Spleen (tissue), 11 donors: Measurements from ENCODE around the gene SLC7A5. TPM values are rescaled to one million over a fixed set of nuclear protein-coding genes. Genes with fewer than 3 reads are reported as not detected.
"Not testable (repeated sequence)": the region's sequence is repeated elsewhere in the genome, so short reads cannot be mapped to it uniquely, and the experiment has no call there.

Experiments
- DNase-seq: peaks from one replicate; pipeline ENCODE4 v3.0.0-alpha.2; 2020
- H3K27ac ChIP-seq, 8 donors: fragments of 200-600 bp; sonication (generic) in 7 of 8; 1 replicate in 4 of 8; 2 replicates in 4 of 8; pipeline versions ENCODE4 v1.5.0 to v1.8.0; 2016 to 2021; ENCODE audit warnings: inconsistent platforms in 4 of 8, mild to moderate bottlenecking in 4 of 8, moderate library complexity in 1 of 8
- H3K27me3 ChIP-seq, 7 donors: fragments of 200-600 bp; sonication (generic) in 6 of 7; replicated peaks in 1 of 7; 1 replicate in 4 of 7; 2 replicates in 3 of 7; pipeline versions ENCODE4 v1.5.0 to v1.8.0; 2016 to 2021; ENCODE audit warnings: inconsistent platforms in 3 of 7, mild to moderate bottlenecking in 1 of 7
- H3K36me3 ChIP-seq, 6 donors: fragments of 200-600 bp; sonication (generic) in 5 of 6; 1 replicate in 4 of 6; 2 replicates in 2 of 6; pipeline versions ENCODE4 v1.5.0 to v1.8.0; 2016 to 2021; ENCODE audit warnings: inconsistent platforms in 2 of 6
- H3K4me1 ChIP-seq, 6 donors: fragments of 200-600 bp; sonication (generic) in 5 of 6; 1 replicate in 3 of 6; 2 replicates in 3 of 6; pipeline versions ENCODE4 v1.5.0 to v1.8.0; 2016 to 2021; ENCODE audit warnings: inconsistent platforms in 3 of 6
- H3K4me3 ChIP-seq, 8 donors: fragments of 200-600 bp; sonication (generic) in 7 of 8; 1 replicate in 4 of 8; 2 replicates in 4 of 8; pipeline versions ENCODE4 v1.5.0 to v1.8.0; 2016 to 2021; ENCODE audit warnings: inconsistent platforms in 4 of 8, mild to moderate bottlenecking in 4 of 8, moderate library complexity in 2 of 8
- H3K9me3 ChIP-seq, 8 donors: fragments of 200-600 bp; sonication (generic) in 7 of 8; 1 replicate in 4 of 8; 2 replicates in 4 of 8; pipeline versions ENCODE4 v1.5.0 to v1.8.0; 2016 to 2021; ENCODE audit warnings: inconsistent platforms in 4 of 8
- POLR2A ChIP-seq, 3 donors: fragments of 450-650 bp; IDR thresholded peaks; one replicate each; pipeline ENCODE4 v1.5.1; 2017; ENCODE audit warnings: antibody characterized with exemption in 3 of 3, mild to moderate bottlenecking in 1 of 3
- POLR2AphosphoS5 ChIP-seq, 3 donors: sonication (generic); formaldehyde crosslinking; IDR thresholded peaks; one replicate each; pipeline ENCODE4 v1.5.1; 2017; ENCODE audit warnings: antibody characterized with exemption in 3 of 3
- WGBS, 5 donors: extraction: QIAGEN DNeasy Blood & Tissue Kit in 3 of 5; methylation state at CpG; one replicate each; pipeline versions ENCODE4 v1.1.5 to v1.1.7; 2013 to 2018; 5-methylcytosine and 5-hydroxymethylcytosine counted together
- intact Hi-C: fragments of 100-400 bp; cut with DNase I; formaldehyde crosslinking; loops from one replicate; pipeline ENCODE4 v1.15.0; 2023; ENCODE audit warnings: low total_unique reads
- polyA plus RNA-seq, 3 donors: library from polyadenylated mRNA; stranded (reverse); fragments of 200-250 nt; gene quantifications; one replicate each; pipeline ENCODE4 v1.2.1, GENCODE V29; 2013
- total RNA-seq, 7 donors: library from RNA; depleted of rRNA in 3 of 7; stranded (reverse); fragments of >200 nt in 3 of 7; fragmentation: NEBNext Ultra II Directional in 4 of 7; extraction: Animal tissue kit (Norgen Biotek cat#: 25700) in 4 of 7; gene quantifications; one replicate each; pipeline versions ENCODE4 v1.1.0 to v1.2.1, GENCODE V29; 2016 to 2021
- TF ChIP-seq, protein P1 (sequence below), 11 experiments: fragments of 200-600 bp in 7 of 11; fragments of 450-650 bp in 4 of 11; sonication (generic) in 4 of 11; IDR thresholded peaks in 8 of 11; conservative IDR thresholded peaks in 3 of 11; 1 replicate in 7 of 11; 2 replicates in 4 of 11; pipeline versions ENCODE4 v1.4.0 to v1.8.0; 2016 to 2021; ENCODE audit warnings: antibody characterized with exemption in 11 of 11, inconsistent platforms in 4 of 11, mild to moderate bottlenecking in 1 of 11
- donor health status: healthy with polysubstance abuse.
- donor health status: DM: no; HTN: no; CAD: no; lungs with moderate emphysema.
- donor health status: DM: no; HTN: no; CAD: no.
- donor health status: Bipolar disorder and iron deficiency.
- donor health status: healthy.
- donor health status: DM: no; HTN: no; CAD: no.
- donor health status: DM: yes; HTN: yes; CAD: no.

The SLC7A5 gene
- total and polyA plus RNA-seq, 10 donors = 2.5 to 30.6 (median 17.0) TPM

DNA sequence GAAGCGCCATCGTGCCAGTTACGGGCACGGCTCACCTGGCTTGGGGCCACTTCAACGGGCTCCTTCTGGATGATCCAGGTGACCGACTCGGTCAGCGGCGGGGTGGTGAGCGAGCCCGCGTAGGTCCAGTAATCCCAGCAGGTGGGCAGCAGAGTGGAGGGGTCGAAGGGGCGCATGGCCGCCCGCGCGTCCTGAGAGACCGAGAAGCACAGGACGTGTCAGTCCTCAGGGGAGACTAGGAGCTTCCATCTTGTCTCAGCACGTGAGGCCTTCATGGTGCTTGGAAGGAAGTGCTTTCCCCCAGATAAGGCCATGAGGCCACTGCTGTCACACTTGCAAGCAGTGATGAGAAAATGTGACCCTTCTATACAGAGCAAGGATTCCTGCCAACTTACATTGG is 22.5 kb upstream of the SLC7A5 start:
- H3K36me3 ChIP-seq = no peaks in the 10 kb centered on the region
- no peak overlapping the region for H3K27ac ChIP-seq
- peaks cover 0 to 8% (median 0%) of the 10 kb centered on the region in 7 donors for H3K27me3 ChIP-seq
- no peak for DNase-seq
- intact Hi-C loops = no loop called here
- no peak overlapping the region for H3K4me3 ChIP-seq
- 86 to 92% (median 91%) methylated on average over 21 of the region's 21 CpGs for WGBS, 5 donors
- H3K4me1 ChIP-seq = peaks cover 0 to 21% (median 15%) of the 10 kb centered on the region in 6 donors
- TF ChIP-seq POLR2A (IDR thresholded peaks at IDR 0.05) = no peak
- TF ChIP-seq POLR2AphosphoS5 (IDR thresholded peaks at IDR 0.05) = no peak
- TF ChIP-seq, protein P1, sequence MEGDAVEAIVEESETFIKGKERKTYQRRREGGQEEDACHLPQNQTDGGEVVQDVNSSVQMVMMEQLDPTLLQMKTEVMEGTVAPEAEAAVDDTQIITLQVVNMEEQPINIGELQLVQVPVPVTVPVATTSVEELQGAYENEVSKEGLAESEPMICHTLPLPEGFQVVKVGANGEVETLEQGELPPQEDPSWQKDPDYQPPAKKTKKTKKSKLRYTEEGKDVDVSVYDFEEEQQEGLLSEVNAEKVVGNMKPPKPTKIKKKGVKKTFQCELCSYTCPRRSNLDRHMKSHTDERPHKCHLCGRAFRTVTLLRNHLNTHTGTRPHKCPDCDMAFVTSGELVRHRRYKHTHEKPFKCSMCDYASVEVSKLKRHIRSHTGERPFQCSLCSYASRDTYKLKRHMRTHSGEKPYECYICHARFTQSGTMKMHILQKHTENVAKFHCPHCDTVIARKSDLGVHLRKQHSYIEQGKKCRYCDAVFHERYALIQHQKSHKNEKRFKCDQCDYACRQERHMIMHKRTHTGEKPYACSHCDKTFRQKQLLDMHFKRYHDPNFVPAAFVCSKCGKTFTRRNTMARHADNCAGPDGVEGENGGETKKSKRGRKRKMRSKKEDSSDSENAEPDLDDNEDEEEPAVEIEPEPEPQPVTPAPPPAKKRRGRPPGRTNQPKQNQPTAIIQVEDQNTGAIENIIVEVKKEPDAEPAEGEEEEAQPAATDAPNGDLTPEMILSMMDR (IDR thresholded peaks at IDR 0.05 in 8 of 11, conservative IDR thresholded peaks at IDR 0.05 in 3 of 11) = no peak
- peaks cover 0 to 8% (median 2%) of the 10 kb centered on the region in 8 donors for H3K9me3 ChIP-seq

DNA sequence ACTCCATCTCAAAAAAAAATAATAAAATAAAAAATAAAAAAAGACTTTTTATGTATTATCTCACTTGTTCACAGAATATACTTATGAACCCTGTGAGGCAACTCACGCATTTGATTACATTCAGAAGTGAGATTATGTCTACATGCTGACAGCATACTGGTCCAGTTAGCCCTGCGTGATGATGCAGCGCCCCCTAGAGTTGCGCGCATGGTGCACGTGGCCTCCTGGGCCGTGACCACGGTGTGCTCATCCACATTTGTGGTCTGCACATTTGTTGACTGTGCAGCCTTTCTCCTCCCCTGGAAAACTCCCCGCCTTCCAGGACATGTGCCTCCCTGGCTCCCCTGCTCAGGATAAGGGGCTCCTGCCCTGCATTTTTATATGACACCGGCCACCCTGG is 20.5 kb upstream of the SLC7A5 start:
- intact Hi-C loops, H3K4me1 ChIP-seq, H3K9me3 ChIP-seq, H3K4me3 ChIP-seq, DNase-seq, H3K27ac ChIP-seq, H3K36me3 ChIP-seq: not testable (repeated sequence)
- H3K27me3 ChIP-seq = peaks cover 0 to 10% (median 0%) of the 10 kb centered on the region in 7 donors
- WGBS, 5 donors = 88 to 95% (median 95%) methylated on average over 10 of the region's 10 CpGs

GRCh38 chr16:87888346-87888745 is 19.0 kb upstream of the SLC7A5 start:
- intact Hi-C loops, H3K27ac ChIP-seq, DNase-seq, H3K4me1 ChIP-seq, H3K4me3 ChIP-seq, H3K9me3 ChIP-seq, H3K36me3 ChIP-seq: not testable (repeated sequence)
- WGBS, 5 donors = 82 to 96% (median 89%) methylated on average over 7 of the region's 7 CpGs
- H3K27me3 ChIP-seq = peaks cover 0 to 17% (median 0%) of the 10 kb centered on the region in 7 donors

- H3K4me3 ChIP-seq, H3K4me1 ChIP-seq, H3K27ac ChIP-seq, intact Hi-C loops, H3K36me3 ChIP-seq, DNase-seq, H3K9me3 ChIP-seq: not testable (repeated sequence)
- WGBS, 5 donors = 38 to 76% (median 46%) methylated on average over 8 of the region's 8 CpGs
- H3K27me3 ChIP-seq = peaks cover 0 to 21% (median 0%) of the 10 kb centered on the region in 7 donors
Measured at GRCh38 chr16:87887931-87888330, 18.6 kb upstream of the SLC7A5 start.

DNA sequence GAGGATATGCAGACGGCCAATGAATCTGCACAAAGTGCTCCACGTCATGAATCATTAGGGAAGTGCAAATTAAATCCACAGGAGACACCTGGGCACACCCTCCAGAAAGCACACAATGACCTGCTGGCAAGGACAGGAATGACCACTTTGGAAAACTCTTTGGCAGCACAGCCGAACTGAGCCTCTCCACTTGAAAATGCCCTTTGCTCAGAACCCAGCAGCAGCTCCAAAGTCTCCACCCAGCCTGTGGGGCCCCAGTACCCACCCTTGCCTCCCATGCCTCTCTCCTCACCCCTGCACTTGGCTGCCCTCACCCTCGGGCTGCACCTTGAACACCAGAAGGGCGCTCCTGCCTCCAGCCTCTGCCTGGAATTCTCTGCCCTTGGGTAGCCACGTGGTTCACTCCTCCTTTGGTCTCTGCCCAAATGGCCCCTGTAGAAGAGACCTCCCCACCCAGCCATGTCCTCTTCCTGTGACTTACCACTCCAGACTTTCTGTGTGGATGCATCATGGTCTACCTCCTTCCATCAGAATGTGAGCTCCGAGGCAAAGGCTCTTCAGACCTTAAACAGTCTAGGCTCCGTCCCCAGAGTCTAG is 16.2 kb upstream of the SLC7A5 start:
- H3K27ac ChIP-seq, H3K4me3 ChIP-seq, H3K4me1 ChIP-seq, DNase-seq, H3K9me3 ChIP-seq, H3K36me3 ChIP-seq, intact Hi-C loops: not testable (repeated sequence)
- WGBS, 5 donors = 59 to 75% (median 71%) methylated on average over 8 of the region's 8 CpGs
- H3K27me3 ChIP-seq = peaks cover 0 to 46% (median 0%) of the 10 kb centered on the region in 7 donors

DNA sequence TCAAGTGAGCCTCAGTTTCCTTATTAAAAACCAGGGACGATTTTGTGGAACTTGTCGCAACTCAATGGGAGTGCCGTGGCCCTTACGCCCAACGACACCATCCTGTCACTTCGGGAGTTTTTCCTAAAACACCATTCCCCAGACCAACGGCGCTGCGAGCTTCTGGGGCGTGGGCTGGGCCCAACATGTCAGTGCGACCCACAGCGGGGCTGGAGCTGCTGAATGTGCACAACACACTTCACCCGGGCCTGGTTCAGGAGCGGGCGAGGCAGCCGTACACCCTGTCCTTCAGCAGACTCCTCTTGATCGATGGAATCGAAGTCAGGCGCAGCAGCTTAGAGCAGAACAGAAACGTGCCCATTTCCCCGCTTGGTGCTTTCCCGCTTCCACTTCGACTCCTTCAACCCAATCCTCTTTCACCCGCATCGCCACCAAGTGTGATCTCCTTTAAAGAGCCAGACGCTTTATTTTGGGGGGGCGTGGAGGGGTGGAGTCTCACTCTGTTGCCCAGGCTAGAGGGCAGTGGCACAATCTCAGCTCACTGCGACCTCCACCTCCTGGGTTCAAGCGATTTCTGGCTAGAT is 13.2 kb upstream of the SLC7A5 start:
- Histone ChIP-seq H3K9me3 (no peaks in the 10 kb centered on the region), H3K27me3 (peaks cover 0 to 59% (median 0%) of the 10 kb centered on the region in 7 donors), H3K36me3 (no peaks in the 10 kb centered on the region), H3K27ac (no peak overlapping the region), H3K4me3 (no peak overlapping the region), H3K4me1 (no peaks in the 10 kb centered on the region)
- intact Hi-C loops = no loop called here
- TF ChIP-seq POLR2A (IDR thresholded peaks at IDR 0.05) (no peak), POLR2AphosphoS5 (IDR thresholded peaks at IDR 0.05) (no peak)
- TF ChIP-seq, protein P1 (IDR thresholded peaks at IDR 0.05 in 8 of 11, conservative IDR thresholded peaks at IDR 0.05 in 3 of 11) = no peak
- DNase-seq = no peak
- WGBS, 5 donors = 89 to 93% (median 91%) methylated on average over 29 of the region's 29 CpGs
